ENCODE measurements around the gene SCPEP1. TPM values are rescaled to one million over a fixed set of nuclear protein-coding genes. Genes with fewer than 3 reads are reported as not detected.

SCPEP1 gene
- total and polyA plus RNA-seq, 10 of the 15 experiments (the other 5 are each of a cell fraction or from before 2014, with no cell fraction given): 31.2 to 80.2 (median 40.7) TPM

DNA sequence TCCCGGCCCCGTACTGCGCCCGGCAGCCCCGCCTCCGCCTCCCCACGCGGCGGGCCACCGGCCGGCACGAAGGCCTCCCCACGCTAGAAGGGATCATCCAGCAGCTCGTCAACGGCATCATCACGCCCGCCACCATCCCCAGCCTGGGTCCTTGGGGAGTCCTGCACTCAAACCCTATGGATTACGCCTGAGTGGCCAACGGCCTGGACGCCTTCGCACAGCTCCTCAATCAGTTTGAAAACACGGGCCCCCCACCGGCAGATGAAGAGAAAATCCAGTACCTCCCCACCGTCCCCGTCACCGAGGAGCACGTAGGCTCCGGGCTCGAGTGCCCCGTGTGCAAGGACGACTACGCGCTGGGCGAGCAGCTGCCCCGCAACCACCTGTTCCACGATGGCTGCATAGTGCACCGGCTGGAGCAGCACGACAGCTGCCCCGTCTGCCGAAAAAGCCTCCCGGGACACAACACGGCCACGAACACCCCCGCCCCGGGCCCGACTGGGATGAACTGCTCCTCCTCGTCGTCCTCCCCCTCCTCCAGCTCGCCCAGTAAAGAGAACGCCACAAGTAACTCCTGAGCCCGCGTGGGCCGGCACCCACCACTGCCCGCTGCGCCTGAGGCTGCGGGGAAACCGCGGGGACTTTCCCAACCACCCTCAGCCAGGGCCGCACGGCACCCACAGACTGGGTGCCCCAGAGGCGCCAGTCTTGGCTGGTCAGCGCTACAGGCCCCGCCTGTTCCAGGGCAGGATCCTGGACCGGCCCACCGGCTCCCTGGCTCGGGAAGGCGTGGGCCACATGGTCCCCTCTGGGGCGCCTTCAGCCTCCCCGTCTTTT is 68.2 kb downstream of the SCPEP1 start:
- no peaks in the 10 kb centered on the region for H3K79me2 ChIP-seq (ENCODE audit: control insufficient read depth, insufficient read depth, low read length)
- POLR2A ChIA-PET: no interaction called here
- BruUV-seq (replicated peaks): no TSS peak
- FAIRE-seq: no peak
- peak overlapping the region; percentile 79 for H3K4me2 ChIP-seq (ENCODE audit: control insufficient read depth, insufficient read depth)
- H3K27me3 ChIP-seq (replicated peaks in 1 of 2; ENCODE audit: control insufficient read depth in 2 of 2, insufficient read depth in 2 of 2, low read length in 1 of 2): peaks cover 0 to 3% of the 10 kb centered on the region in 2 experiments; a peak in 3 of 4 replicates
- in situ Hi-C loops (cut with MboI): no loop called here
- no peaks in the 10 kb centered on the region for H4K20me1 ChIP-seq (ENCODE audit: control insufficient read depth, insufficient read depth)
- H3K27ac ChIP-seq (ENCODE audit: control insufficient read depth, insufficient read depth): no peak overlapping the region
- TF ChIP-seq, protein P1, sequence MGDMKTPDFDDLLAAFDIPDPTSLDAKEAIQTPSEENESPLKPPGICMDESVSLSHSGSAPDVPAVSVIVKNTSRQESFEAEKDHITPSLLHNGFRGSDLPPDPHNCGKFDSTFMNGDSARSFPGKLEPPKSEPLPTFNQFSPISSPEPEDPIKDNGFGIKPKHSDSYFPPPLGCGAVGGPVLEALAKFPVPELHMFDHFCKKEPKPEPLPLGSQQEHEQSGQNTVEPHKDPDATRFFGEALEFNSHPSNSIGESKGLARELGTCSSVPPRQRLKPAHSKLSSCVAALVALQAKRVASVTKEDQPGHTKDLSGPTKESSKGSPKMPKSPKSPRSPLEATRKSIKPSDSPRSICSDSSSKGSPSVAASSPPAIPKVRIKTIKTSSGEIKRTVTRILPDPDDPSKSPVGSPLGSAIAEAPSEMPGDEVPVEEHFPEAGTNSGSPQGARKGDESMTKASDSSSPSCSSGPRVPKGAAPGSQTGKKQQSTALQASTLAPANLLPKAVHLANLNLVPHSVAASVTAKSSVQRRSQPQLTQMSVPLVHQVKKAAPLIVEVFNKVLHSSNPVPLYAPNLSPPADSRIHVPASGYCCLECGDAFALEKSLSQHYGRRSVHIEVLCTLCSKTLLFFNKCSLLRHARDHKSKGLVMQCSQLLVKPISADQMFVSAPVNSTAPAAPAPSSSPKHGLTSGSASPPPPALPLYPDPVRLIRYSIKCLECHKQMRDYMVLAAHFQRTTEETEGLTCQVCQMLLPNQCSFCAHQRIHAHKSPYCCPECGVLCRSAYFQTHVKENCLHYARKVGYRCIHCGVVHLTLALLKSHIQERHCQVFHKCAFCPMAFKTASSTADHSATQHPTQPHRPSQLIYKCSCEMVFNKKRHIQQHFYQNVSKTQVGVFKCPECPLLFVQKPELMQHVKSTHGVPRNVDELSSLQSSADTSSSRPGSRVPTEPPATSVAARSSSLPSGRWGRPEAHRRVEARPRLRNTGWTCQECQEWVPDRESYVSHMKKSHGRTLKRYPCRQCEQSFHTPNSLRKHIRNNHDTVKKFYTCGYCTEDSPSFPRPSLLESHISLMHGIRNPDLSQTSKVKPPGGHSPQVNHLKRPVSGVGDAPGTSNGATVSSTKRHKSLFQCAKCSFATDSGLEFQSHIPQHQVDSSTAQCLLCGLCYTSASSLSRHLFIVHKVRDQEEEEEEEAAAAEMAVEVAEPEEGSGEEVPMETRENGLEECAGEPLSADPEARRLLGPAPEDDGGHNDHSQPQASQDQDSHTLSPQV (IDR thresholded peaks at IDR 0.05): no peak
- no peak for TF ChIP-seq SREBF1 (IDR thresholded peaks at IDR 0.05; ENCODE audit: low read length)
- TF ChIP-seq, protein P2, sequence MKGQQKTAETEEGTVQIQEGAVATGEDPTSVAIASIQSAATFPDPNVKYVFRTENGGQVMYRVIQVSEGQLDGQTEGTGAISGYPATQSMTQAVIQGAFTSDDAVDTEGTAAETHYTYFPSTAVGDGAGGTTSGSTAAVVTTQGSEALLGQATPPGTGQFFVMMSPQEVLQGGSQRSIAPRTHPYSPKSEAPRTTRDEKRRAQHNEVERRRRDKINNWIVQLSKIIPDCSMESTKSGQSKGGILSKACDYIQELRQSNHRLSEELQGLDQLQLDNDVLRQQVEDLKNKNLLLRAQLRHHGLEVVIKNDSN (IDR thresholded peaks at IDR 0.05; ENCODE audit: borderline replicate concordance, extremely low read length, insufficient read depth, low read depth, low read length): no peak
- TF ChIP-seq ESRRA (IDR thresholded peaks at IDR 0.05; ENCODE audit: low read length): no peak
- peak; percentile 62 for TF ChIP-seq RUNX3 (IDR thresholded peaks at IDR 0.05; ENCODE audit: low read length)
- TF ChIP-seq ZNF207 (IDR thresholded peaks at IDR 0.05; ENCODE audit: borderline replicate concordance): no peak
- TF ChIP-seq IKZF1 (conservative IDR thresholded peaks at IDR 0.05): peak; percentile 22
- no peak for TF ChIP-seq EED (IDR thresholded peaks at IDR 0.05; ENCODE audit: low read depth)
- TF ChIP-seq SIN3A (IDR thresholded peaks at IDR 0.05; ENCODE audit: low read depth, low read length): no peak
- no peak for TF ChIP-seq ASH2L (IDR thresholded peaks at IDR 0.05; ENCODE audit: borderline replicate concordance, low read depth)
- peak in 1 of 2 experiments; percentile 28; a peak in 1 of 3 replicates for TF ChIP-seq EGR1 (IDR thresholded peaks at IDR 0.05; ENCODE audit: borderline replicate concordance in 1 of 2, low read depth in 2 of 2, low read length in 2 of 2)
- peak; percentile 68 for TF ChIP-seq SUZ12 (IDR thresholded peaks at IDR 0.05; ENCODE audit: unreplicated experiment)
- TF ChIP-seq IKZF2 (IDR thresholded peaks at IDR 0.05): peak in 1 of 2 experiments; percentile 28; a peak in 1 of 4 replicates
- no peak for TF ChIP-seq IRF4 (IDR thresholded peaks at IDR 0.05; ENCODE audit: low read depth, low read length)
- ATAC-seq: peak; percentile 91
- H3K9ac ChIP-seq (ENCODE audit: control insufficient read depth, insufficient read depth, low read length): peak overlapping the region; percentile 29; the same call in 1 of the 2 replicates
- SMC1A ChIA-PET (ENCODE audit: uncharacterized antibody, unreplicated experiment): interaction anchor here (0.9 to 1.2 kb wide), 2 partner anchors 11 to 19 kb away, joined by 3 read pairs; no protein-coding TSS in a partner anchor
- WGBS (ENCODE audit: insufficient coverage, insufficient replicate concordance, low lambda C conversion rate, missing lambda C conversion rate): 16% methylated on average over 53 of the region's 69 CpGs
- intact Hi-C loops (cut with micrococcal nuclease; ENCODE audit: unreplicated experiment): no loop called here
- H3K4me1 ChIP-seq (ENCODE audit: control insufficient read depth, insufficient read depth, low read length): peaks cover 6% of the 10 kb centered on the region
- DNase-seq (ENCODE audit: low read depth, low spot score): no peak
- H3K4me3 ChIP-seq: peak overlapping the region; percentile 32; the same call in 1 of the 2 replicates
- peak overlapping the region; percentile 67 for H2AFZ ChIP-seq (ENCODE audit: control insufficient read depth, low read depth, low read length)
- no peaks in the 10 kb centered on the region for H3K36me3 ChIP-seq (ENCODE audit: control insufficient read depth in 2 of 2, insufficient read depth in 2 of 2, low read length in 1 of 2)
- H3K9me3 ChIP-seq (replicated peaks; ENCODE audit: control insufficient read depth, insufficient read depth, low read length): no peaks in the 10 kb centered on the region
- RAD21 ChIA-PET (ENCODE audit: unreplicated experiment): no interaction called here
- CTCF ChIA-PET: interaction anchor here (0.9 kb wide), 1 partner anchor 39 kb away, joined by 3 read pairs; the partner anchor contains the start of gene AKAP1
